ENCODE measurements around the gene ARID3B.

The ARID3B gene

DNA sequence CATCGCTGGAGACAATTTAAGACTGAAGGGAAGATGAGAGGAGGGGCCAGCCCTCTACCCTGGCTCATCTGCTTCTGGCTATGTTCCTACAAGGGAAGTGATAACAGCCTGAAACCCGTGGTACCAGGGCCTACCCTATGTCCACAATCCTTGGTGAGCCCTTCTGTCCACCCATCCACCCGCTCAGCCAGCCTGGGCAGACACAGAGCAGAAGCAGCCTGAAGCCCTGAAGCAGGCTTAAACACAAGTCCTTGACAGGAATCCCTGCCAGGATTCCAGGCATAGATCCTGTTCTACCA is 90.0 kb downstream of the ARID3B start:
- TF ChIP-seq PAX5 (IDR thresholded peaks at IDR 0.05; ENCODE audit: insufficient read depth, low read length, severe bottlenecking) = no peak
- no peak for TF ChIP-seq POU2F2 (IDR thresholded peaks at IDR 0.05; ENCODE audit: low read depth, low read length)
- TF ChIP-seq POLR2A (IDR thresholded peaks at IDR 0.05; ENCODE audit: low read depth, low read length) = no peak; the same call in 1 of the 2 replicates
- no peak for TF ChIP-seq SPI1 (IDR thresholded peaks at IDR 0.05; ENCODE audit: low read depth, low read length)
- no peak for TF ChIP-seq TAF1 (IDR thresholded peaks at IDR 0.05; ENCODE audit: low read depth, low read length)
- TF ChIP-seq POLR2AphosphoS5 (IDR thresholded peaks at IDR 0.05; ENCODE audit: low read depth, low read length) = no peak; the same call in 1 of the 2 replicates
- DNase-seq (ENCODE audit: insufficient read length, low spot score) (no peak), FAIRE-seq (no peak)

DNA sequence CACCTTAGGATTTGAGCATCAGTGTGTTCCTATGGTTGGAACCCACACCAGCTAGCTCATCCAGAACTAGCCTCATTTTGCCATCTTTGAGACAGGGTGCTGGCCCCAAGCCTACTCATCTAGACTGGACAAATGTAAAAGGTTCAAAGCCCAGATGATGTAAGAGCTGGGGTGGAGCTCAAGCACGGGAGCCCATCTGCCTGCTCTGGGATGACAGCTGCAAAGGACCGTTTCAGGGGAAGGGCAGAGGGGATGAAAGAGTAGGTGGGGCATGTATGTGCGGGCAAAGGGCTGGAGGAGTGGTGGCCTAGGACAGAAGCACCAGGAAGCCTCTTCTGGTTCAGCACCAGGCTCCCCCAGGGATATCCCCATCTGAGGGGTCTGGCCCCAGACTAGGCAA is 90.4 kb downstream of the ARID3B start:
- FAIRE-seq = no peak
- no peak for DNase-seq (ENCODE audit: insufficient read length, low spot score)
- TF ChIP-seq POU2F2 (IDR thresholded peaks at IDR 0.05; ENCODE audit: low read depth, low read length) = no peak
- no peak for TF ChIP-seq SPI1 (IDR thresholded peaks at IDR 0.05; ENCODE audit: low read depth, low read length)
- TF ChIP-seq TAF1 (IDR thresholded peaks at IDR 0.05; ENCODE audit: low read depth, low read length) = no peak
- no peak for TF ChIP-seq POLR2AphosphoS5 (IDR thresholded peaks at IDR 0.05; ENCODE audit: low read depth, low read length)
- no peak for TF ChIP-seq POLR2A (IDR thresholded peaks at IDR 0.05; ENCODE audit: low read depth, low read length)
- no peak for TF ChIP-seq PAX5 (IDR thresholded peaks at IDR 0.05; ENCODE audit: insufficient read depth, low read length, severe bottlenecking)

DNA sequence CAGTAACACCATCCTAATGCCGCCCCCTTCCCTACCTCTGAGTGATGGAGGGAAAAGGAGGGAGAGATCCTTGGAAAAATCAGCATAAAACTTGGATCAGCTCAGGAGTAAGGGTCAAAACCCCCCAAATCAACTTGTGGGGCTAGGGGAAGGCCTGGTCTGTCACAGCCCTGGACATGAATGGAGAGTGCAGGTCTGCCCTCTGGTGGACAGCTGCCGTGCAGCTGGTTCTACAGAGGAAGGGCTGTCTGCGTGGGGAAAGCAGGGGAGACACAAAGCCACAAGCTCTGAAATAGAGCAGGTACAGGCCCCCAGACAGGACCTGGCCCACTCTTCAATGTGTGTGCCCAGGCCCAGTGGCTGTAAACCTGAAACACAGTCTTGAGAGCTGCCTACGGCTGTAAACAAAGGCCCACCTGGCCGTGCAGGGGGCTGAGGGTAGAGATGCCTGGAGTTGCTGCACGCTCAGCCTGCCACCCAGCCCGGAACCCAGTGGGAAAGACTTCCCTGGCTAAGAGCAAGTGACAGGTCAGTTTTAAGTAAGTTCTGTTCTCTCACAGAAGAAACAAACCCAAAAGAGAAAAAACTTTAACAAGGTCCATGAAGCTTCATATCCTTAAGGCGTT is 91.0 kb downstream of the ARID3B start:
- peak; percentile 76 for DNase-seq (ENCODE audit: insufficient read length, low spot score)

DNA sequence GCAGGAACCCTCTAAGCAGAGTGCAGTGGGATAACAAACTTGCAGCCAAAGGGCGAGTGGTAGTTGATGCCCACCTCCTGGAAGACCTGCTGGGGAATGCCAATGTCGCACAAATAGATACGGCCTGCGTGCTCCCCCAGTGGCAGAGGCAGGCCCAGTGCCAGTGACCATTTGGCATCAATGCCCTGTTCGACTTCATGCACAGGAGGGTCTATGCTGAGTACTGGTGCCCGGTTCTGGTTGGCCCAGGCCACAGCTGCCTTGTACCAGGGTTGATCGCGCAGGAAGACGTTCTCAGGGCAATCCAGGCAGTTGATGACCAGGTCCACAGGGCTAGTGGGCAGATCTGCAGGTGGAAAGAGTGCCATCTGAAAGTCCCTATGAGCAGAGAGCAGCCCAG is 91.6 kb downstream of the ARID3B start:
- FAIRE-seq (no peak), DNase-seq (ENCODE audit: insufficient read length, low spot score) (no peak)
- no peak for TF ChIP-seq POLR2A (IDR thresholded peaks at IDR 0.05; ENCODE audit: low read depth, low read length)

More for the DNA sequence above, 91.0 kb downstream of the ARID3B start:
- FAIRE-seq = peak; percentile 74
- TF ChIP-seq POLR2AphosphoS5 (IDR thresholded peaks at IDR 0.05; ENCODE audit: low read depth, low read length) (no peak), POLR2A (IDR thresholded peaks at IDR 0.05; ENCODE audit: low read depth, low read length) (no peak), SPI1 (IDR thresholded peaks at IDR 0.05; ENCODE audit: low read depth, low read length) (no peak), PAX5 (IDR thresholded peaks at IDR 0.05; ENCODE audit: insufficient read depth, low read length, severe bottlenecking) (no peak), POU2F2 (IDR thresholded peaks at IDR 0.05; ENCODE audit: low read depth, low read length) (no peak), TAF1 (IDR thresholded peaks at IDR 0.05; ENCODE audit: low read depth, low read length) (no peak)

DNA sequence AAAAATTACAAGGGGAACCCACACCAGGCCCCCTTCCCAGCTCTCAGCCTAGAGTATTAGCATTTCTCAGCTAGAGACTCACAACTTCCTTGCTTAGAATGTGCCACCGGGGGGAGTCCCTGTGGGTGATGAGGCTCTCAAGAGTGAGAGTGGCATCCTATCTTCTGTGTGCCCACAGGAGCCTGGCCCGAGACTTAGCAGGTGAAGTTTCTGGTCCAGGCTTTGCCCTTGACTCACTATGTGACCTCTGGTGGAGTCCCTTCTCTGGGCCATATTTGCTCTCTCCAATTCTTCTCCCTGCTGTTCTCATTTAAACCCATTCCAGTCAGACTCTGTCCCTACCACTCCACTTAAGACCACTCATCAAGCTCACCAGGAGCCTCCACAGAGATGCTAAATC is 92.8 kb downstream of the ARID3B start:
- TF ChIP-seq TAF1 (IDR thresholded peaks at IDR 0.05; ENCODE audit: low read depth, low read length) (no peak), PAX5 (IDR thresholded peaks at IDR 0.05; ENCODE audit: insufficient read depth, low read length, severe bottlenecking) (no peak), POU2F2 (IDR thresholded peaks at IDR 0.05; ENCODE audit: low read depth, low read length) (no peak), SPI1 (IDR thresholded peaks at IDR 0.05; ENCODE audit: low read depth, low read length) (no peak), POLR2AphosphoS5 (IDR thresholded peaks at IDR 0.05; ENCODE audit: low read depth, low read length) (no peak), POLR2A (IDR thresholded peaks at IDR 0.05; ENCODE audit: low read depth, low read length) (no peak)
- DNase-seq (ENCODE audit: insufficient read length, low spot score) = no peak
- no peak for FAIRE-seq

DNA sequence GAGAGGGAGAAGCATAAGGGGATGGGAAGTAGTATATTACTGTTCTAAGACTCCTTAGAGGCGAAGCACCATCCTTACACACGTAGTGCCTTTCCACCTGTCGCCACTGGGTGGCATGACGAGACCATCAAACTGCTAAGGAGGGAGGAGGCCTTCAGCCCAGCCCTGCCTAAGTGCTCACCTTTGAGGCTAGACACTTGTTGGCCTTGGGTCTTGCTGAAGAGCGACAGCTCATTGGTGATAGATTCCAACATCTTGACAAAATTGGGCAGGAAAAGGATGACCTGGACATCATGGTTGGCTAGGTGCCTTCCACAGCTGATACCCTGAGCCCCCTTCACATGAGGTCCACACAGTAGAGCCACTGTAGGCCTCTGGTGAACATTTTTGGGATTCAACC is 94.2 kb downstream of the ARID3B start:
- peak; percentile 56 for DNase-seq (ENCODE audit: insufficient read length, low spot score)
- peak; percentile 99 for FAIRE-seq
- TF ChIP-seq POLR2A (IDR thresholded peaks at IDR 0.05; ENCODE audit: low read depth, low read length) (no peak), POLR2AphosphoS5 (IDR thresholded peaks at IDR 0.05; ENCODE audit: low read depth, low read length) (no peak), SPI1 (IDR thresholded peaks at IDR 0.05; ENCODE audit: low read depth, low read length) (no peak), TAF1 (IDR thresholded peaks at IDR 0.05; ENCODE audit: low read depth, low read length) (no peak), POU2F2 (IDR thresholded peaks at IDR 0.05; ENCODE audit: low read depth, low read length) (no peak), PAX5 (IDR thresholded peaks at IDR 0.05; ENCODE audit: insufficient read depth, low read length, severe bottlenecking) (no peak)

DNA sequence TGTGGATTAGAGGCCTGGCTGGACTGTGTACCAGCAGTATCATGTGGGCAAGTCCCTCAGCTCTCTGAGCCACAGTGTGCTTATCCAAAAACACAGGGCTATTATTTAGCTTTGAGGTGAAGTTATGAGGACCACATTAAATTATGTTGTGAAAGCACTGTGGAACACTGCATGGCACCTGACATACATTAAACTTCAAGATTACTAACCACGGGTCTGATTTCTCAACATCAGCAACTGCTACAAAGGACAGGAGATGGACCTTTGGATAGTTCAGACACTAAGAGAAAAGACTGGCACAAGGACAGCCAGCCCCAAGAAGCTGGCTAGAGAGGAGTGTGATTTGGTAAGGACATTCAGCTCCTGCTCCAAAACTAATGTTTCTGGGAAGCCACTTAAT is 96.0 kb downstream of the ARID3B start:
- no peak for FAIRE-seq
- TF ChIP-seq SPI1 (IDR thresholded peaks at IDR 0.05; ENCODE audit: low read depth, low read length) (no peak), POLR2A (IDR thresholded peaks at IDR 0.05; ENCODE audit: low read depth, low read length) (no peak), POLR2AphosphoS5 (IDR thresholded peaks at IDR 0.05; ENCODE audit: low read depth, low read length) (no peak), TAF1 (IDR thresholded peaks at IDR 0.05; ENCODE audit: low read depth, low read length) (no peak), POU2F2 (IDR thresholded peaks at IDR 0.05; ENCODE audit: low read depth, low read length) (no peak), PAX5 (IDR thresholded peaks at IDR 0.05; ENCODE audit: insufficient read depth, low read length, severe bottlenecking) (no peak)
- DNase-seq (ENCODE audit: insufficient read length, low spot score) = no peak

DNA sequence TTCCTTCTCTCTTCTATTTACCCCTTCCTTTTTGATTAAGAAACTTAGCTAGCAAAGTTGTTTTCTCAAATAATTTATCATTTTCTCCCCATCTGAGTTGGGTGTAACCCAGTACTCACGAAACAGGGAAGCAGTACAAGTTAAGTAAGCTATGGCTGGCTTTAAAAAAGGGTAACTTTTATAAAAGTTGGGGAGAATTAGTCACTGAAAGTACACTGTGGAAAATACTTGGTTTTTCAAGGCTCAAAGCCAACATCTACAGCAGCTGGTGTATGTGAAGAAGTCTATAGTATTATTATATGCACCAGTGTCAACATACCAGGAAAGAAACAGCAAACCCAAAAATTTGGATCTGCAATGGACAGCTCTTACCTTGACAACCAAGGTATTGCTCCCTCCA is 100.1 kb downstream of the ARID3B start:
- DNase-seq (ENCODE audit: insufficient read length, low spot score) (no peak), FAIRE-seq (no peak)
- TF ChIP-seq POLR2AphosphoS5 (IDR thresholded peaks at IDR 0.05; ENCODE audit: low read depth, low read length) (no peak), PAX5 (IDR thresholded peaks at IDR 0.05; ENCODE audit: insufficient read depth, low read length, severe bottlenecking) (no peak), SPI1 (IDR thresholded peaks at IDR 0.05; ENCODE audit: low read depth, low read length) (no peak), POU2F2 (IDR thresholded peaks at IDR 0.05; ENCODE audit: low read depth, low read length) (no peak), TAF1 (IDR thresholded peaks at IDR 0.05; ENCODE audit: low read depth, low read length) (no peak), POLR2A (IDR thresholded peaks at IDR 0.05; ENCODE audit: low read depth, low read length) (no peak)

DNA sequence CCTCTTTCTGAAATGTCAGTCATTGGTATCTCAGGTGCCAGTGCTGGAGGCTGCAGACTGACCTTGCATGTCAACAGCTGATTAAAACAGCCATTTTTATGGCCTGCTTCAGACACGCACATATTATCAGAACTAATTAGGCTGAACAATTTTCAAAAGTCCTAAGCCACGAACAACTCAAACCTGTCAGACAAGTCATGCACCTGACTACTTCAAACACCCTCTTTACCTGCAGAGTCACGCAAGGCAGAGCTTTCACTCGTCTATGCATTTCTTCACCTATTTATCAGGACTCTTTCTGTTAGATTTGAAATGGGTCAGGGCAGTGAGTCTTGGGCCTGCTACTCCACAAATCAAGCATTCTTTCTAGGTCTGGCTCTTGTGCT is 101.3 kb downstream of the ARID3B start:
- TF ChIP-seq POLR2A (IDR thresholded peaks at IDR 0.05; ENCODE audit: low read depth, low read length) (no peak), POLR2AphosphoS5 (IDR thresholded peaks at IDR 0.05; ENCODE audit: low read depth, low read length) (no peak), POU2F2 (IDR thresholded peaks at IDR 0.05; ENCODE audit: low read depth, low read length) (no peak), PAX5 (IDR thresholded peaks at IDR 0.05; ENCODE audit: insufficient read depth, low read length, severe bottlenecking) (no peak), SPI1 (IDR thresholded peaks at IDR 0.05; ENCODE audit: low read depth, low read length) (no peak), TAF1 (IDR thresholded peaks at IDR 0.05; ENCODE audit: low read depth, low read length) (no peak)
- no peak for FAIRE-seq
- no peak for DNase-seq (ENCODE audit: insufficient read length, low spot score)

All from GM12891 (cell line).